ENCODE results near the gene MAP4K4.
"Not testable (repeated sequence)": the region's sequence is repeated elsewhere in the genome, so short reads cannot be mapped to it uniquely, and the experiment has no call there.

MAP4K4 gene

GRCh38 chr2:101748000-101748399, 50.5 kb downstream of the MAP4K4 start:
- H4K5ac ChIP-seq (ENCODE audit: low read length), result no peak overlapping the region
- H2AK5ac ChIP-seq (ENCODE audit: low read length), result no peak overlapping the region
- H2BK5ac ChIP-seq (ENCODE audit: low read length), result no peak overlapping the region
- H3K4me1 ChIP-seq (ENCODE audit: control insufficient read depth, low read depth, low read length), result peaks cover 3% of the 10 kb centered on the region
- no peak overlapping the region for H3K56ac ChIP-seq (ENCODE audit: low read length)
- H3K9ac ChIP-seq (ENCODE audit: low read length), result no peak overlapping the region
- H3K79me2 ChIP-seq (ENCODE audit: control insufficient read depth, insufficient read depth, low read length), result peaks cover 68% of the 10 kb centered on the region
- H3K4me2 ChIP-seq (ENCODE audit: low read length), result no peak overlapping the region
- WGBS (ENCODE audit: extremely low coverage, insufficient coverage, low lambda C conversion rate), result no CpG with 5 or more reads among the region's 1 CpG
- no peak for DNase-seq
- H3K18ac ChIP-seq (ENCODE audit: low read length), result no peak overlapping the region
- no peaks in the 10 kb centered on the region for H3K36me3 ChIP-seq (ENCODE audit: control insufficient read depth, insufficient read depth, low read length)
- no peak overlapping the region for H3K4me3 ChIP-seq (ENCODE audit: low read length)
- H3K27ac ChIP-seq (ENCODE audit: low read depth, low read length), result no peak overlapping the region
- no peak overlapping the region for H2BK120ac ChIP-seq (ENCODE audit: low read depth, low read length)
- no peak overlapping the region for H2BK15ac ChIP-seq (replicated peaks; ENCODE audit: low read depth)
- no peak overlapping the region for H3K4ac ChIP-seq (ENCODE audit: low read depth, low read length)
- no peak overlapping the region for H3K23ac ChIP-seq (ENCODE audit: low read length)
- no peaks in the 10 kb centered on the region for H3K27me3 ChIP-seq (ENCODE audit: insufficient read depth, low read length, poor library complexity)
- H4K8ac ChIP-seq (ENCODE audit: low read depth, low read length), result no peak overlapping the region
- peaks cover 24% of the 10 kb centered on the region for H3K79me1 ChIP-seq (ENCODE audit: low read length)

GRCh38 chr2:101748462-101748861, 51.0 kb downstream of the MAP4K4 start:
- H2AK5ac ChIP-seq (ENCODE audit: low read length); H3K4ac ChIP-seq (ENCODE audit: low read depth, low read length); H4K8ac ChIP-seq (ENCODE audit: low read depth, low read length); H3K4me1 ChIP-seq (ENCODE audit: control insufficient read depth, low read depth, low read length); H3K27ac ChIP-seq (ENCODE audit: low read depth, low read length); H3K36me3 ChIP-seq (ENCODE audit: control insufficient read depth, insufficient read depth, low read length); H3K27me3 ChIP-seq (ENCODE audit: insufficient read depth, low read length, poor library complexity); H2BK120ac ChIP-seq (ENCODE audit: low read depth, low read length); H3K4me3 ChIP-seq (ENCODE audit: low read length); H3K56ac ChIP-seq (ENCODE audit: low read length); H2BK15ac ChIP-seq (replicated peaks; ENCODE audit: low read depth); DNase-seq; H2BK5ac ChIP-seq (ENCODE audit: low read length); H3K4me2 ChIP-seq (ENCODE audit: low read length); H3K18ac ChIP-seq (ENCODE audit: low read length); H3K9ac ChIP-seq (ENCODE audit: low read length); H4K5ac ChIP-seq (ENCODE audit: low read length); H3K23ac ChIP-seq (ENCODE audit: low read length): not testable (repeated sequence)
- peaks cover 68% of the 10 kb centered on the region for H3K79me2 ChIP-seq (ENCODE audit: control insufficient read depth, insufficient read depth, low read length)
- peaks cover 21% of the 10 kb centered on the region for H3K79me1 ChIP-seq (ENCODE audit: low read length)
- WGBS (ENCODE audit: extremely low coverage, insufficient coverage, low lambda C conversion rate), result no CpG with 5 or more reads among the region's 4 CpGs

- Histone ChIP-seq H3K9ac (ENCODE audit: low read length) (no peak overlapping the region), H3K79me1 (ENCODE audit: low read length) (peaks cover 21% of the 10 kb centered on the region), H3K4ac (ENCODE audit: low read depth, low read length) (no peak overlapping the region), H2BK15ac (replicated peaks; ENCODE audit: low read depth) (no peak overlapping the region), H3K27me3 (ENCODE audit: insufficient read depth, low read length, poor library complexity) (no peaks in the 10 kb centered on the region), H3K23ac (ENCODE audit: low read length) (no peak overlapping the region), H3K4me1 (ENCODE audit: control insufficient read depth, low read depth, low read length) (peaks cover 3% of the 10 kb centered on the region), H2AK5ac (ENCODE audit: low read length) (no peak overlapping the region), H3K4me3 (ENCODE audit: low read length) (no peak overlapping the region), H2BK120ac (ENCODE audit: low read depth, low read length) (no peak overlapping the region), H4K8ac (ENCODE audit: low read depth, low read length) (no peak overlapping the region), H3K79me2 (ENCODE audit: control insufficient read depth, insufficient read depth, low read length) (peaks cover 66% of the 10 kb centered on the region), H3K36me3 (ENCODE audit: control insufficient read depth, insufficient read depth, low read length) (no peaks in the 10 kb centered on the region), H3K27ac (ENCODE audit: low read depth, low read length) (no peak overlapping the region), H3K56ac (ENCODE audit: low read length) (no peak overlapping the region), H4K5ac (ENCODE audit: low read length) (no peak overlapping the region), H2BK5ac (ENCODE audit: low read length) (no peak overlapping the region), H3K18ac (ENCODE audit: low read length) (no peak overlapping the region), H3K4me2 (ENCODE audit: low read length) (no peak overlapping the region)
- WGBS (ENCODE audit: extremely low coverage, insufficient coverage, low lambda C conversion rate), result no CpG with 5 or more reads among the region's 3 CpGs
- peak; percentile 57 for DNase-seq
Measured at GRCh38 chr2:101750688-101751087, 53.2 kb downstream of the MAP4K4 start.

GRCh38 chr2:101751276-101751815, 53.8 kb downstream of the MAP4K4 start:
- no peak overlapping the region for H2BK120ac ChIP-seq (ENCODE audit: low read depth, low read length)
- H3K56ac ChIP-seq (ENCODE audit: low read length), result no peak overlapping the region
- no peak overlapping the region for H4K5ac ChIP-seq (ENCODE audit: low read length)
- no CpG with 5 or more reads among the region's 2 CpGs for WGBS (ENCODE audit: extremely low coverage, insufficient coverage, low lambda C conversion rate)
- no peak overlapping the region for H3K23ac ChIP-seq (ENCODE audit: low read length)
- no peak overlapping the region for H2AK5ac ChIP-seq (ENCODE audit: low read length)
- H4K8ac ChIP-seq (ENCODE audit: low read depth, low read length), result no peak overlapping the region
- H3K27me3 ChIP-seq (ENCODE audit: insufficient read depth, low read length, poor library complexity), result no peaks in the 10 kb centered on the region
- H3K36me3 ChIP-seq (ENCODE audit: control insufficient read depth, insufficient read depth, low read length), result no peaks in the 10 kb centered on the region
- no peak overlapping the region for H3K27ac ChIP-seq (ENCODE audit: low read depth, low read length)
- H3K4me2 ChIP-seq (ENCODE audit: low read length), result no peak overlapping the region
- no peak overlapping the region for H3K4ac ChIP-seq (ENCODE audit: low read depth, low read length)
- peaks cover 67% of the 10 kb centered on the region for H3K79me2 ChIP-seq (ENCODE audit: control insufficient read depth, insufficient read depth, low read length)
- no peak overlapping the region for H3K18ac ChIP-seq (ENCODE audit: low read length)
- no peak overlapping the region for H3K4me3 ChIP-seq (ENCODE audit: low read length)
- DNase-seq, result no peak
- no peak overlapping the region for H2BK5ac ChIP-seq (ENCODE audit: low read length)
- peaks cover 24% of the 10 kb centered on the region for H3K79me1 ChIP-seq (ENCODE audit: low read length)
- H3K9ac ChIP-seq (ENCODE audit: low read length), result no peak overlapping the region
- H2BK15ac ChIP-seq (replicated peaks; ENCODE audit: low read depth), result no peak overlapping the region
- H3K4me1 ChIP-seq (ENCODE audit: control insufficient read depth, low read depth, low read length), result peaks cover 3% of the 10 kb centered on the region

GRCh38 chr2:101751875-101752619, 54.5 kb downstream of the MAP4K4 start:
- H3K27ac ChIP-seq (ENCODE audit: low read depth, low read length), result no peak overlapping the region
- DNase-seq, result no peak
- no peak overlapping the region for H2BK120ac ChIP-seq (ENCODE audit: low read depth, low read length)
- no peak overlapping the region for H3K56ac ChIP-seq (ENCODE audit: low read length)
- no CpG with 5 or more reads among the region's 3 CpGs for WGBS (ENCODE audit: extremely low coverage, insufficient coverage, low lambda C conversion rate)
- H3K4me2 ChIP-seq (ENCODE audit: low read length), result no peak overlapping the region
- peaks cover 3% of the 10 kb centered on the region for H3K4me1 ChIP-seq (ENCODE audit: control insufficient read depth, low read depth, low read length)
- H4K8ac ChIP-seq (ENCODE audit: low read depth, low read length), result no peak overlapping the region
- H3K23ac ChIP-seq (ENCODE audit: low read length), result no peak overlapping the region
- no peak overlapping the region for H3K4me3 ChIP-seq (ENCODE audit: low read length)
- peaks cover 67% of the 10 kb centered on the region for H3K79me2 ChIP-seq (ENCODE audit: control insufficient read depth, insufficient read depth, low read length)
- H3K79me1 ChIP-seq (ENCODE audit: low read length), result peaks cover 23% of the 10 kb centered on the region
- no peak overlapping the region for H3K4ac ChIP-seq (ENCODE audit: low read depth, low read length)
- no peaks in the 10 kb centered on the region for H3K27me3 ChIP-seq (ENCODE audit: insufficient read depth, low read length, poor library complexity)
- no peak overlapping the region for H2BK15ac ChIP-seq (replicated peaks; ENCODE audit: low read depth)
- no peaks in the 10 kb centered on the region for H3K36me3 ChIP-seq (ENCODE audit: control insufficient read depth, insufficient read depth, low read length)
- H4K5ac ChIP-seq (ENCODE audit: low read length), result no peak overlapping the region
- no peak overlapping the region for H2BK5ac ChIP-seq (ENCODE audit: low read length)
- no peak overlapping the region for H2AK5ac ChIP-seq (ENCODE audit: low read length)
- H3K9ac ChIP-seq (ENCODE audit: low read length), result no peak overlapping the region
- H3K18ac ChIP-seq (ENCODE audit: low read length), result no peak overlapping the region
